Muscle layer of duodenum (tissue), 2 donors: ENCODE results near the gene SOS1.

Experiments used
- H3K27ac ChIP-seq: one replicate; pipeline ENCODE4 v1.7.0; 2013; ENCODE audit warnings: mild to moderate bottlenecking, low read length
- H3K27me3 ChIP-seq: one replicate; pipeline ENCODE4 v1.7.0; 2013; ENCODE audit warnings: low read depth, mild to moderate bottlenecking, control low read depth, low read length
- H3K36me3 ChIP-seq, 2 donors: one replicate each; pipeline ENCODE4 v1.7.0; 2013; ENCODE audit warnings: low read length in 2 of 2, control low read depth in 1 of 2, mild to moderate bottlenecking in 1 of 2; ENCODE audit not compliant: insufficient read depth in 2 of 2, control insufficient read depth in 1 of 2
- H3K4me1 ChIP-seq, 2 donors: one replicate each; pipeline ENCODE4 v1.7.0; 2013; ENCODE audit warnings: low read length in 2 of 2, mild to moderate bottlenecking in 2 of 2, control low read depth in 1 of 2, moderate library complexity in 1 of 2; ENCODE audit not compliant: insufficient read depth in 2 of 2, control insufficient read depth in 1 of 2
- H3K4me3 ChIP-seq, 2 donors: one replicate each; pipeline ENCODE4 v1.7.0; 2013; ENCODE audit warnings: low read length in 2 of 2, low read depth in 1 of 2, mild to moderate bottlenecking in 1 of 2
- H3K9me3 ChIP-seq, 2 donors: one replicate each; pipeline ENCODE4 v1.7.0; 2013; ENCODE audit warnings: low read length in 2 of 2, control low read depth in 1 of 2, mild to moderate bottlenecking in 1 of 2; ENCODE audit not compliant: control insufficient read depth in 1 of 2
- donor health status: healthy.

Gene SOS1

DNA sequence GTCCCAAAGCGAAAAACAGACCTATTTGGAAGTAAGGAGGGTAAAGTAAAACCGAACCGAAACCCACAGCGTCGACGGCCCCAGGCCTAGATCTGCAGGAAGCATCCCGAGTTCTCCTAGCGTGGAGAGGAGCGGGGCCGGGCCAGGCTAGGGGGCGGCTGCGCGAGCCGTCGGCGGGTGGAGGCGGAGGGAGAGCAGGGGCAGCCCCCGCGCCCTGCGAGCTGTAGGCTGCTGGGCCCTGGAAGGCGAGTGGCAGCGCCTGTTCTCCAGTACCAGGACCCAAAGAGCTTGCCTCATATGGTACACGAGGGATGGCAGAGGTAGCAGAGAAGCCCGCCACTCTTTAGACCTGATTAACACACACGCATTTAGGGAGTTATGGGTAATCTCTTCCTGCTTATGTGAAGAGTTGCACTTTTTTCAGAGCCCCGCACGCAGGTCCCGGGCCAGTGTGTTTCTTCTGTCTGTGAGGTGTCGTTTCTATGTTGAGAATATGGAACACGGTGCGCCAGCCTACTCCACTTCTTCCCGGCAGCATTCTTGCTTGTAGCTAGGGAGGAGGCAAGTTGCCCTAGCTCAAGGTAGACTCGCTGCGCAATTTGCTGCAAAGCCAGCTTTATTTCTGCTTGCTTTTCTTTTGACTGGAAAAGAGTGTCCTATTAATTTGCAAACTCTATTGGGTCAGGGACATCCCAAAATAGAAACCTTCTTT is 160.1 kb downstream of the SOS1 start:
- Histone ChIP-seq H3K27me3 (no peaks in the 10 kb centered on the region), H3K36me3 (no peaks in the 10 kb centered on the region), H3K4me3 (peak overlapping the region; percentile 11 to 61), H3K9me3 (no peaks in the 10 kb centered on the region), H3K27ac (no peak overlapping the region), H3K4me1 (no peaks in the 10 kb centered on the region)

DNA sequence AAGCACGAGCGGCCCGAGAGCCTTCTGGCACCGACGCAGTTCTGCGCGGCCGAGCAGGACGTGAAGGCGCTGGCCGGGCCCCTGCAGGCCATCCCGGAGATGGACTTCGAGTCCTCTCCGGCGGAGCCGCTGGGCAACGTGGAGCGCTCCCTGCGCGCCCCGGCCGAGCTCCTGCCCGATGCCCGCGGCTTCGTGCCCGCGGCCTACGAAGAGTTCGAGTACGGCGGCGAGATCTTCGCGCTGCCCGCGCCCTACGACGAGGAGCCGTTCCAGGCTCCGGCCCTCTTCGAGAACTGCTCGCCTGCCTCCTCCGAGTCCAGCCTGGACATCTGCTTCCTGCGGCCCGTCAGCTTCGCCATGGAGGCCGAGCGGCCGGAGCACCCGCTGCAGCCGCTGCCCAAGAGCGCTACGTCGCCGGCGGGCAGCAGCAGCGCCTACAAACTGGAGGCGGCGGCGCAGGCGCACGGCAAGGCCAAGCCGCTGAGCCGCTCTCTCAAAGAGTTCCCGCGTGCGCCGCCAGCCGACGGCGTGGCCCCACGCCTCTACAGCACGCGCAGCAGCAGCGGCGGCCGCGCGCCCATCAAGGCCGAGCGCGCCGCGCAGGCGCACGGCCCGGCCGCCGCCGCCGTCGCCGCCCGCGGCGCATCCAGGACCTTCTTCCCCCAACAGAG is 160.8 kb downstream of the SOS1 start:
- H3K27ac ChIP-seq, result no peak overlapping the region
- no peaks in the 10 kb centered on the region for H3K27me3 ChIP-seq
- H3K4me1 ChIP-seq, result no peaks in the 10 kb centered on the region
- H3K36me3 ChIP-seq, result no peaks in the 10 kb centered on the region
- peak overlapping the region; percentile 11 to 61 for H3K4me3 ChIP-seq
- H3K9me3 ChIP-seq, result no peaks in the 10 kb centered on the region

DNA sequence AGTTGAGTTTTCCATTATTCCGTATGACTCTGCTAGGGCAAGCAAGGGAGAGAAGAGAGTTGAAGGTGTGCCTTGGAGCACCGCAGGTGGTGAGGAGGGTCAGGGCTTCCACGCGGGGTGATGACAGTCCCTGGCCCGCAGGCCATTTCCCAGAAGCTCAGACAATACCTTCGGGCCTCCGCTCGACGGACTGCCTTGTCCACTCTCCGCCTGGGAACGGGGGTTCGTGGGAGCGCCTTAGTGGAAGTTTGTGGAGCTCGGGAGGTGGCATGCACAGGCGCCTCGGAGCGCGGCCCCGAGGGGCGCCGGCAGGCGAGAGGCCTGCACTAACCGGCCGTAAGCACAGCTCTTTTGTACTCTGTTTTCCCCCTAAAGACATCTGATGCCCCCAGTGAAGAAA is 161.4 kb downstream of the SOS1 start:
- no peaks in the 10 kb centered on the region for H3K4me1 ChIP-seq
- H3K4me3 ChIP-seq, result peak overlapping the region in 1 of 2 donors; percentile 61
- no peak overlapping the region for H3K27ac ChIP-seq
- no peaks in the 10 kb centered on the region for H3K27me3 ChIP-seq
- H3K9me3 ChIP-seq, result no peaks in the 10 kb centered on the region
- H3K36me3 ChIP-seq, result no peaks in the 10 kb centered on the region

DNA sequence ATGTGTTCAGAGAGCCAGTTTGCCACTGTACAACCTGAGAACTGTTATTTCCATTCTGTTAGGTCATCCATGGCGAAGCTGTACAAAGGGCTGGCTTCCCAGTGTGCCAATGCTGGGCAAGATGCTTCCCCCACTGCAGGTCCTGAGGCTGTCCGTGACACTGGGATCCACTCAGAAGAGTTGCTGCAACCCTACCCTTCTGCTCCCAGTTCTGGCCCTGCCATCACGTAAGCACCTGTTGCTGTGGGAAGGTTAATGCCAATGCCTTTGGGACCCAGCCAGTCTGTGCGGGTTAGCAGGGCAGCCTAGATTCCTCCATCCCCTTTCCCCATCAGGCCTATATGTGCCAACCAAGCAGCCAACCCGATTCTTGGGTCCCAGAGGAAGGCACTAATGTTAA is 162.9 kb downstream of the SOS1 start:
- Histone ChIP-seq H3K27ac (no peak overlapping the region), H3K4me1 (no peaks in the 10 kb centered on the region), H3K9me3 (no peaks in the 10 kb centered on the region), H3K4me3 (no peak overlapping the region), H3K27me3 (no peaks in the 10 kb centered on the region), H3K36me3 (no peaks in the 10 kb centered on the region)

DNA sequence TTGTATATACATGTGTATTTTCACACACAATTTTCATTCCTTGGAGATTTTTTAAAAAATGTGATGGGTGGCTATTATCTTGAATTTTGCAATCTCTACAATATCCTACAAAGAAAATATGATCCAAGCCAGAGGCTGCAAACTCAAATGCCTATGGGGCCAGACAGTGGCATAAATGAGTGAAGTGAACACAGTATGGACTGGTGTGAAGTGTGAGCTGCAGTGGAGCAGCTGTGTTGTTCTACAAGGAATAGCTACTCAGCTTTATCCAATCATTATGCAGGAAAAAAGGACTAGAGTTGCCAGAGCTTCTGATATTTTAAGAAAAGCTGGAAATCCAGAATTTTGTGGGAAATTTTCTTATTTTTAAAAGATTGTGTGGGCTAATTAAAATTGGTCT is 169.1 kb downstream of the SOS1 start:
- Histone ChIP-seq H3K27me3 (no peaks in the 10 kb centered on the region), H3K4me1 (no peaks in the 10 kb centered on the region), H3K9me3 (no peaks in the 10 kb centered on the region), H3K4me3 (no peak overlapping the region), H3K27ac (no peak overlapping the region), H3K36me3 (no peaks in the 10 kb centered on the region)

DNA sequence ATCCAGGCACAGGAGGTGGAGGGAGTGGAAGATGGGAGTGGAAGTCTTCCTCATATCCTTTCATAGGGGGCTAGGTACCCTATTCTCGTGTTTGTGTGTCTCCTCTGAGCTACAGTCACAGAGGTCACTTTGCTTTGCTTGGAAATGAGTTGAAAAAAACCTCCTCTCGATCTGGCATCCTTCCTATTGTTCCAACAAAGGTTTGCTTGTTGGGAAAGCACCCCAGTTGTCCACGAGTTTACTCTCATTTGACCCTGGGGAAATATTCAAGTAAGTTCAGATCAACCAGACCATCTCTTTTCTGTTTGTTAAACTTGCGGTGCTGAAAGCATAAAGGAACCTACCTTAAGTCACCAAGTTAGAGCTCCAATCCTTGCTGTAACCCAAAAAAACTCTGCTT is 171.9 kb downstream of the SOS1 start:
- Histone ChIP-seq H3K27me3 (no peaks in the 10 kb centered on the region), H3K27ac (no peak overlapping the region), H3K36me3 (no peaks in the 10 kb centered on the region), H3K4me3 (no peak overlapping the region), H3K9me3 (no peaks in the 10 kb centered on the region), H3K4me1 (no peaks in the 10 kb centered on the region)

DNA sequence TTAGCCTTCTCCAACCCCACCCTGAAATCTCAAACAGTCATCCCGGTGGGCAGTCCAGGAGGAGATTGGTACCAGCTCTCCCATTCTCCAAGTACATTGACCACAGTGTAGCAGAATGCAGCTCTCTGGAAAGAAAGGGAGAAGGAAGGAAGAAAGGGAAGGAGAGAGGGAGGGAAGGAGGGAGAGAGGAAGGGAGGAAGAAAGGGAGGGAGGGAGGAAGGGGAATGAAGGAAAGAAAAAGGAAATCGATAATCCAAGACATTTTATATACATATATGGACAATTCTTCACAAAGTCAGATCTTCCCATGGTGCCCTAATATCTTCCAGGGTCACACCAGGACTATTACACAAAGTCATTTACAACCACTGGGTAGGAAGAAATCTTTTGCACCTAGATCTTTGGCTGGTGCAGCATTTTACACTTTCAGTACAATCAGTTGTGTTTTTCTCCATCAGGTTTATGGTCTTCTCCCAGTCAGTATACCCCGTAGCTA is 172.4 kb downstream of the SOS1 start:
- Histone ChIP-seq H3K9me3 (no peaks in the 10 kb centered on the region), H3K4me1 (no peaks in the 10 kb centered on the region), H3K4me3 (no peak overlapping the region), H3K27ac (no peak overlapping the region), H3K27me3 (no peaks in the 10 kb centered on the region), H3K36me3 (no peaks in the 10 kb centered on the region)

DNA sequence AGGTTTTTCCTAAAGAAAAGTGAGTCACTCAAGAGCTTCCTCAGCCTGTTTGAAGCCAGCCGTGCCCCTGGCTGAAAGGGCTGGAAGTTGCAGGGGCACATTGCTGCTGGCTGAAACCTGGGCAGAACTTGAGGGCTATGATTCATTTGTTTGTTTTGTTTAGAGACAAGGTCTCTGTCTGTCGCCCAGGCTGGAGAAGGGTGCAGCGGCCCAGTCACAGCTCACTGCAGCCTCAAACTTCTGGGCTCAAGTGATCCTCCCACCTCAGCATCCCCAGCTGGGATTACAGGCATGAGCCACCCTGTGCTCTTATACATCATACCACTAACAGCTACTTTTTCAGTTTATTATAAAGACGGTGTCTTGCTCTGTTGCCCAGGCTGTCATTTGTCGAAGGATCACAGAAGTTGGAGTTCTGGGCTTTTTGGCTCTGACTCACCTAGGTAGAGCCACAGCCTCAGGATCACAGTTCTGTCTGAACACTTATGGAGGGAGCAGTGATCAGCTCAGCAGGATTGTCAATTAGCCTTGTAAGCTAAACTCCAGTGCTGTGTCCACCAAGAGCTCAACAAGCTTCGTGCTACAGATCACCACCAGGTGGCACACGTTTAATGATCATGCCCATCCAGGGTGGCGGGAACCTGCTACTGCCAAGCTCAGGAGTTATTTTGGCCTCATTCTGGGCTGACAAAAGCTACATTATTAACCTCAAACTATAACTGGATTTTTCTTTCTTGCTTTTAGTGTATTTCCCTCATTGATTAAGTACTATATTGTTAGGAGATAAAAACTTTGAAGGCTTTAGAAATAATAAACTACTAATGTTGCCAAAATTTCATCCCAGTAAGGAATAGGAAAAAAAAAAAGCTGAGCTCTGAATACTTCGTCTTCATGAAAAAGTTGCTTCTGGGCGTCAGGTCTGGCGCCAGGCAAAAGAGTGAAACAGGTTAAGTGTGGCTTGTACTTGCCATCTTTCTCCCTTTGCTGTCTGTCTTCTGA is 173.3 kb downstream of the SOS1 start:
- Histone ChIP-seq H3K36me3 (no peaks in the 10 kb centered on the region), H3K27ac (no peak overlapping the region), H3K9me3 (no peaks in the 10 kb centered on the region), H3K4me1 (no peaks in the 10 kb centered on the region), H3K4me3 (no peak overlapping the region), H3K27me3 (no peaks in the 10 kb centered on the region)

DNA sequence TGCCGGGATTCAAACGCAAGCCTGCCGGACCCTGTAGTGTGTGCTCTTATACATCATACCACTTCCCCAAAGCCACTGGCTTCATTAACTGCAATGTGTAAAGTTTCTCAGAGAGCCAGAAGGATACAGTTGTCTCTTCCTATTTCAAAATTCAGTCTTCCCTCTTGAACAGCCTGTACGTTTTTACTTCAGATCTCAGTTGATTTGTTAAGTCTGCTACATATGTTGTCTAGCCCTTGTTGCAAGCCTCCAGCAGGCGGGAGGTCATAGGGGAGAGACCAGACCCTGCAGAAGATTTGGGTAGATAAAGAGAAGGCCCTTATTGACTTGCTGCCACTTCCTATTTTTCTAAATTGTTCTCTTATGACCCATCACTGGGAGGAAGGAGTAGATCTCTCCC is 174.9 kb downstream of the SOS1 start:
- H3K27ac ChIP-seq, result no peak overlapping the region
- no peaks in the 10 kb centered on the region for H3K4me1 ChIP-seq
- H3K27me3 ChIP-seq, result no peaks in the 10 kb centered on the region
- no peak overlapping the region for H3K4me3 ChIP-seq
- no peaks in the 10 kb centered on the region for H3K36me3 ChIP-seq
- no peaks in the 10 kb centered on the region for H3K9me3 ChIP-seq

DNA sequence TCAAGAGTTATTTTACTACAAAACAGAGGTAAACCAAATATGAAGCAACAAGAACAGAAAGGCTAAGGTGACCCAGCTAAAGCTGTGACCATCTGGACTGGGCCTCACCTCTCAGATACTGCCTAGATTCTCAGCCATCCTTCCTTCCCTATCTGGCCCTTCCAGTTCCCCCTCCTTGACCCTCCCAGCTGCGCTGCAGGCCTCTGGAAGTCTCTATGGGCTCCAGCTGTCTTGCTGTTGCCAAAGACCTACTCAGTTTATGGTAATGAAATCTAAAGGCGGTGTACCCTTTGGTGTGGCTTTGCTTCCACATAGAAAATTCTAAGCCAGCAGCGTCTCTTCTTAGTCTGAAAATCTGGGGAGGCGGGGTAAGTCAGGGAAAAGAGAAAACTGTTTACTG is 175.5 kb downstream of the SOS1 start:
- no peaks in the 10 kb centered on the region for H3K4me1 ChIP-seq
- no peaks in the 10 kb centered on the region for H3K27me3 ChIP-seq
- no peak overlapping the region for H3K4me3 ChIP-seq
- H3K36me3 ChIP-seq, result no peaks in the 10 kb centered on the region
- H3K9me3 ChIP-seq, result no peaks in the 10 kb centered on the region
- no peak overlapping the region for H3K27ac ChIP-seq

DNA sequence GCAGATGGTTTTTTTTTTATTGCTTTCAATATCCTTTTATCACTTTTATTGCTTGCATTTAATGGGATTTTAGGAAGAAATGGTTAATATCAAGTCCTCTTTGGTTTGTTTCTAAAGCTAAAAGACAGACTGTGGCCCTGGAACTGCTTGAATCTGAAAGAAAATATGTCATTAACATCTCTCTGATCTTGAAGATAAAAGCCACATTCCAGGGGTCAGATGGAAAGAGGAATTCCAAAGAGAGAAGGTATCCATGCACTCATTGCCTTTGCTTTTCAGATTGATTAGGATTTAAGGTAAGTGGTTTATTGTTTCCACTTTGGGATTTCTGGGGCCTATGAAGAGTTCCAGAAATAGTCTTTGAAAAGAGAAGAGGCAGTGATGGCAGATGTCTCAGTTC is 177.1 kb downstream of the SOS1 start:
- Histone ChIP-seq H3K27me3 (no peaks in the 10 kb centered on the region), H3K9me3 (no peaks in the 10 kb centered on the region), H3K27ac (no peak overlapping the region), H3K36me3 (no peaks in the 10 kb centered on the region), H3K4me3 (no peak overlapping the region), H3K4me1 (no peaks in the 10 kb centered on the region)
